HEK293T (cell line): Measurements from ENCODE around the gene SEMA4D.

Experiments used
- ARNT ChIP-seq: fragments of 450-650 bp; IDR thresholded peaks from 2 replicates; pipeline ENCODE4 v1.6.1; 2017; ENCODE audit warnings: mild to moderate bottlenecking
- BHLHE40 ChIP-seq: fragments of 450-650 bp; IDR thresholded peaks from 2 replicates; pipeline ENCODE4 v1.6.1; 2016; ENCODE audit warnings: mild to moderate bottlenecking, moderate library complexity, borderline replicate concordance
- ELF4 ChIP-seq: fragments of 450-650 bp; IDR thresholded peaks from 2 replicates; pipeline ENCODE4 v1.6.1; 2017; ENCODE audit warnings: antibody characterized with exemption
- FOXA1 ChIP-seq: fragments of 450-650 bp; IDR thresholded peaks from 2 replicates; pipeline ENCODE4 v1.6.1; 2016; ENCODE audit warnings: mild to moderate bottlenecking
- FOXK2 ChIP-seq: fragments of 450-650 bp; IDR thresholded peaks from 2 replicates; pipeline ENCODE4 v1.6.1; 2016; ENCODE audit warnings: mild to moderate bottlenecking
- HDGF ChIP-seq: fragments of 450-650 bp; IDR thresholded peaks from 2 replicates; pipeline ENCODE4 v1.6.1; 2017; ENCODE audit warnings: antibody characterized with exemption, borderline replicate concordance
- LEF1 ChIP-seq: fragments of 450-650 bp; IDR thresholded peaks from 2 replicates; pipeline ENCODE4 v1.6.1; 2017; ENCODE audit warnings: mild to moderate bottlenecking, borderline replicate concordance
- SUZ12 ChIP-seq: fragments of 450-650 bp; IDR thresholded peaks from 2 replicates; pipeline ENCODE4 v1.6.1; 2016; ENCODE audit warnings: mild to moderate bottlenecking
- TARDBP ChIP-seq: fragments of 450-650 bp; IDR thresholded peaks from 2 replicates; pipeline ENCODE4 v1.6.1; 2016
- ZNF384 ChIP-seq: fragments of 450-650 bp; IDR thresholded peaks from 2 replicates; pipeline ENCODE4 v1.6.1; 2016

GRCh38 chr9:89317282-89317681, 180.6 kb downstream of the SEMA4D start:
- TF ChIP-seq FOXA1 = no peak
- TF ChIP-seq FOXK2 = no peak
- TF ChIP-seq SUZ12 = no peak
- no peak for TF ChIP-seq TARDBP
- TF ChIP-seq ELF4 = 0 out of 2 replicates have a peak, but pooled peaks have one; percentile 23
- no peak for TF ChIP-seq ZNF384
- TF ChIP-seq BHLHE40 = no peak
- TF ChIP-seq ARNT = no peak
- no peak for TF ChIP-seq HDGF
- no peak for TF ChIP-seq LEF1
